Kidney epithelial cell (primary cell): ENCODE results near the gene MS4A3. TPM values are rescaled to one million over a fixed set of nuclear protein-coding genes. Genes with fewer than 3 reads are reported as not detected.

ENCODE experiments used
- DNase-seq: peaks from one replicate; pipeline ENCODE4 v3.0.0-alpha.2; 2010; ENCODE audit warnings: low read depth
- H3K27me3 ChIP-seq: 2 replicates; pipeline ENCODE4 v1.6.0; 2011; ENCODE audit warnings: low read length; ENCODE audit not compliant: control insufficient read depth, insufficient read depth
- H3K36me3 ChIP-seq: 2 replicates; pipeline ENCODE4 v1.5.1; 2011; ENCODE audit warnings: low read length; ENCODE audit not compliant: control insufficient read depth, insufficient read depth
- H3K4me3 ChIP-seq: 2 replicates; pipeline ENCODE4 v1.5.1; 2011; ENCODE audit warnings: low read depth, mild to moderate bottlenecking, control low read depth, low read length
- CTCF ChIP-seq: IDR thresholded peaks from 2 replicates; pipeline ENCODE4 v1.5.1; 2011; ENCODE audit warnings: mild to moderate bottlenecking, moderate library complexity, low read length, control low read depth, inconsistent platforms; ENCODE audit not compliant: insufficient read depth, poor library complexity, severe bottlenecking
- total RNA-seq: library from RNA; depleted of rRNA; stranded (reverse); fragments of >200 nt; gene quantifications from 2 replicates; pipeline ENCODE4 v1.2.3, GENCODE V29; 2015

The MS4A3 gene
- total RNA-seq, 1 donor from 2014 or later: not detected

DNA sequence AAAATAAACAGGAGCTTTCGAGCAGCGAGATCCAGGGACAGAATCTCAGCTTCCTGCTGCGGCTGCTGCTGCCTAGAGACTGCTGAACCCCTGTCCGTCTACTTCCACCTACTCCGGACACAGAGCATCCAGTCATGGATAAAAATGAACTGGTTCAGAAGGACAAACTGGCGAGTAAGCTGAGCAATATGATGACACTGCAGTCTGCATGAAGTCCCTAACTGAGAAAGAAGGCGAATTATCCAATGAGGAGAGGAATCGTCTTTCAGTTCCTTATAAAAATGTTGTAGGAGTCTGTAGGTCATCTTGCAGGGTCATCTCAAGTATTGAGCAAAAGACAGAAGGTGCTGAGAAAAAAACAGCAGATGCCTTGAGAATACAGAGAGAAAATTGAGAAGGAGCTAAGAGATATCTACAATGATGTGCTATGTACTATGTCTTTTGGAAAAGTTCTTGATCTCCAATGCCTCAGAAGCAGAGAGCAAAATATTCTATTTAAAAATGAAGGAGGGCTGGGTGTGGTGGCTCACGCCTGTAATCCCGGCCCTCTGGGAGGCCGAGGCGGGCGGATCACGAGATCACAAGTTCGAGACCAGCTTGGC lies 20.9 kb downstream of the MS4A3 start:
- DNase-seq: no peak
- TF ChIP-seq CTCF: no peak
- Histone ChIP-seq H3K36me3 (no peaks in the 10 kb centered on the region), H3K4me3 (no peak overlapping the region), H3K27me3 (no peaks in the 10 kb centered on the region)

GRCh38 chr11:60077981-60078380 lies 21.5 kb downstream of the MS4A3 start:
- no peaks in the 10 kb centered on the region for H3K27me3 ChIP-seq
- TF ChIP-seq CTCF: no peak
- no peak for DNase-seq
- H3K4me3 ChIP-seq: no peak overlapping the region
- no peaks in the 10 kb centered on the region for H3K36me3 ChIP-seq

GRCh38 chr11:60078745-60079144 lies 22.3 kb downstream of the MS4A3 start:
- TF ChIP-seq CTCF: no peak
- Histone ChIP-seq H3K36me3 (no peaks in the 10 kb centered on the region), H3K27me3 (no peaks in the 10 kb centered on the region), H3K4me3 (no peak overlapping the region)
- no peak for DNase-seq

DNA sequence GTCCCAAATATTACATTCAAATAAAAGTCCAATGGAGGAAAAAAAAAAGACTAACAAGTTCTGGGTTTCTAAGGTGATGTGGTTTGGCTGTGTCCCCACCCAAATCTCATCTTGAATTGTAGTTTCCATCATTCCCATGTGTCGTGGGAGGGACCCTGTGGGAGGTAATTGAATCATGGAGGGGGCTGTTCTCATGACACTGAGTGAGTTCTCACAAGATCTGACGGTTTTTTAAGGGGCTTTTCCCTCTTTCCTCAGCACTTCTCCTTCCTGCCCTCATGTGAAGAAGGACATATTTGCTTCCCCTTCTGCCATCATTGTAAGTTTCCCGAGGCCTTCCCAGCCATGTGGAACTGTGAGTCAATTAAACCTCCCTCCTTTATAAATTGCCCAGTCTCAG lies 24.1 kb downstream of the MS4A3 start:
- H3K4me3 ChIP-seq: no peak overlapping the region
- no peak for TF ChIP-seq CTCF
- H3K27me3 ChIP-seq: no peaks in the 10 kb centered on the region
- no peak for DNase-seq
- no peaks in the 10 kb centered on the region for H3K36me3 ChIP-seq

- H3K4me3 ChIP-seq: no peak overlapping the region
- no peaks in the 10 kb centered on the region for H3K36me3 ChIP-seq
- no peak for DNase-seq
- no peaks in the 10 kb centered on the region for H3K27me3 ChIP-seq
- TF ChIP-seq CTCF: no peak
Measured at GRCh38 chr11:60084631-60085273, 28.3 kb downstream of the MS4A3 start.

DNA sequence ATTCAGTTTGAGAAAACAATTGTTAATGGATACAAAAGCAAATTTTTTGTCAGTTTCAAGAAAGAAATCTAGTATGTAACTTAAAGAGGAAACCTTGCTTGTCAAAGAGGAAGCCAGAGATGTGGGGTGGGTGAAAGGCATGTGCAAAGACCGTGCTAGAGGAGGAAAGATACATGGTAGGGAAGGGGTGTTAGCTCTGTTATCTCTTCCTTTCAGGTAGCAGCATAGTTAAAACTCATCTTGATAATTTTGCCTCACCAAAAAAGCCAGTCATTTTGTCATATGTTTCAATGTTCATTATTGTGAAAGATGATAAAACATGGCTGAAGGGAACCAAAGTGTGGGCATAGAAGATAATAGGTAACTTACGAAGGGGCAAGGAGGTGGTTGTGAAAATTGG lies 29.4 kb downstream of the MS4A3 start:
- no peak for TF ChIP-seq CTCF
- DNase-seq: no peak

More for the DNA sequence above, 29.4 kb downstream of the MS4A3 start:
- Histone ChIP-seq H3K36me3 (no peaks in the 10 kb centered on the region), H3K4me3 (no peak overlapping the region), H3K27me3 (no peaks in the 10 kb centered on the region)
